K562 (cell line): Measurements from ENCODE around the gene HSPA1B. TPM values are rescaled to one million over a fixed set of nuclear protein-coding genes. Genes with fewer than 3 reads are reported as not detected.
A peak's percentile ranks its signal among the peaks of the same experiment; 100 is the strongest.

Experiments
- ATF1 ChIP-seq, 2 experiments: fragments of 450-650 bp in 1 of 2; IDR thresholded peaks; 2 replicates each; pipeline ENCODE4 v1.6.1; 2016; ENCODE audit warnings: missing compliant biosample characterization in 1 of 2, missing genetic modification characterization in 1 of 2
- CBX5 ChIP-seq: IDR thresholded peaks from 2 replicates; pipeline ENCODE4 v1.6.1; 2014; ENCODE audit warnings: low read depth, borderline replicate concordance
- EZH2 ChIP-seq: IDR thresholded peaks from 2 replicates; pipeline ENCODE4 v1.6.1; 2012; ENCODE audit warnings: low read depth, mild to moderate bottlenecking, inconsistent platforms, low read length, borderline replicate concordance
- FIP1L1 ChIP-seq: fragments of 200-400 bp; formaldehyde crosslinking; IDR thresholded peaks from 2 replicates; pipeline ENCODE4 v1.6.1; 2018; ENCODE audit warnings: mild to moderate bottlenecking, low read depth, low read length; ENCODE audit not compliant: poor library complexity, severe bottlenecking
- FOXK2 ChIP-seq, 2 experiments: fragments of 450-650 bp; IDR thresholded peaks in 1 of 2; conservative IDR thresholded peaks in 1 of 2; 2 replicates each; pipeline ENCODE4 v1.6.1; 2016; ENCODE audit warnings: low read depth in 2 of 2, mild to moderate bottlenecking in 1 of 2
- HDGF ChIP-seq: fragments of 450-650 bp; IDR thresholded peaks from 2 replicates; pipeline ENCODE4 v1.6.1; 2016
- HIVEP1 ChIP-seq: fragments of 250-450 bp; sonication (Bioruptor Pico); IDR thresholded peaks from 2 replicates; pipeline ENCODE4 v1.4.0; 2020; ENCODE audit warnings: mild to moderate bottlenecking
- NFATC3 ChIP-seq: fragments of 450-650 bp; IDR thresholded peaks from 2 replicates; pipeline ENCODE4 v1.6.1; 2017; ENCODE audit warnings: mild to moderate bottlenecking
- NR4A1 ChIP-seq, 2 experiments: fragments of 250-450 bp in 1 of 2; fragments of 450-650 bp in 1 of 2; sonication (Bioruptor Pico) in 1 of 2; IDR thresholded peaks; 2 replicates each; pipeline versions ENCODE4 v1.4.0 to v1.6.1; 2016 to 2020; ENCODE audit warnings: mild to moderate bottlenecking in 2 of 2, missing compliant biosample characterization in 1 of 2, missing genetic modification characterization in 1 of 2, moderate library complexity in 1 of 2
- POLR2H ChIP-seq: IDR thresholded peaks from 2 replicates; pipeline ENCODE4 v1.6.1; 2016; ENCODE audit warnings: missing genetic modification characterization, low read depth, mild to moderate bottlenecking, control low read depth, missing compliant biosample characterization, moderate library complexity
- PRMT5 ChIP-seq: sonication (generic); formaldehyde crosslinking; IDR thresholded peaks from 2 replicates; pipeline ENCODE4 v1.5.0; 2020; ENCODE audit warnings: missing genetic modification reagents
- PTRF ChIP-seq: fragments of 450-650 bp; IDR thresholded peaks from 2 replicates; pipeline ENCODE4 v1.6.1; 2016; ENCODE audit warnings: mild to moderate bottlenecking, missing genetic modification characterization, missing compliant biosample characterization
- RBBP5 ChIP-seq: fragments of 200-600 bp; sonication (generic); IDR thresholded peaks from 2 replicates; pipeline ENCODE4 v1.6.1; 2012; ENCODE audit warnings: borderline replicate concordance, mild to moderate bottlenecking, low read length, control low read depth, inconsistent platforms; ENCODE audit not compliant: insufficient read depth, poor library complexity, severe bottlenecking
- SIN3B ChIP-seq: fragments of 450-650 bp; IDR thresholded peaks from 2 replicates; pipeline ENCODE4 v1.6.1; 2017; ENCODE audit warnings: low read depth, mild to moderate bottlenecking, moderate library complexity
- SMAD4 ChIP-seq: fragments of 250-450 bp; sonication (Bioruptor Pico); conservative IDR thresholded peaks from 2 replicates; pipeline ENCODE4 v1.8.0; 2021; ENCODE audit warnings: inconsistent platforms, mild to moderate bottlenecking, moderate library complexity
- SMC3 ChIP-seq: conservative IDR thresholded peaks from 2 replicates; pipeline ENCODE4 v1.6.1; 2011; ENCODE audit warnings: low read depth, low read length, improper control_type of control experiment; ENCODE audit not compliant: insufficient read depth
- ZKSCAN8 ChIP-seq: fragments of 200-800 bp; sonication (Bioruptor generic); IDR thresholded peaks from 2 replicates; pipeline ENCODE4 v1.6.1; 2016; ENCODE audit warnings: missing genetic modification characterization, missing compliant biosample characterization
- ZNF140 ChIP-seq: fragments of 250-450 bp; sonication (Bioruptor Pico); IDR thresholded peaks from 2 replicates; pipeline ENCODE4 v1.8.0; 2021; ENCODE audit warnings: moderate library complexity, mild to moderate bottlenecking, inconsistent platforms
- ZNF282 ChIP-seq: sonication (generic); formaldehyde crosslinking; IDR thresholded peaks from 2 replicates; pipeline ENCODE4 v1.8.1; 2023; ENCODE audit warnings: missing genetic modification reagents
- ZNF586 ChIP-seq: fragments of 450-650 bp; formaldehyde crosslinking; conservative IDR thresholded peaks from 2 replicates; pipeline ENCODE4 v1.4.0; 2020; ENCODE audit warnings: mild to moderate bottlenecking, moderate library complexity
- ZNF699 ChIP-seq: fragments of 250-450 bp; sonication (Bioruptor Pico); IDR thresholded peaks from 2 replicates; pipeline ENCODE4 v1.8.0; 2021; ENCODE audit warnings: mild to moderate bottlenecking, moderate library complexity; ENCODE audit not compliant: insufficient replicate concordance
- polyA plus RNA-seq, 8 experiments: library from polyadenylated mRNA; depleted of rRNA in 4 of 8; stranded (reverse) in 5 of 8; unstranded in 3 of 8; fragments of >200 nt; fragmentation: Nextera tagmentation in 2 of 8; fragmentation: Illumina TruSeq in 1 of 8; extraction: Ambion mirVana in 2 of 8; extraction: Trizol in 1 of 8; gene quantifications; 2 replicates each; pipeline versions ENCODE4 v1.2.1 to v1.2.3, GENCODE V29; 2011 to 2014; ENCODE audit warnings: inconsistent platforms in 1 of 8, missing spikeins in 1 of 8
- total RNA-seq, 7 experiments: library from RNA; depleted of rRNA in 6 of 7; stranded (reverse); fragments of >200 nt in 6 of 7; fragmentation: Illumina TruSeq in 2 of 7; extraction: Trizol in 2 of 7; gene quantifications; 2 replicates each; pipeline versions ENCODE4 v1.2.1 to v1.2.3, GENCODE V29; 2011 to 2021; ENCODE audit warnings: low replicate concordance in 1 of 7
- TF ChIP-seq, protein P1 (sequence below): fragments of 250-450 bp; sonication (Bioruptor Pico); IDR thresholded peaks from 2 replicates; pipeline ENCODE4 v1.8.0; 2022; ENCODE audit warnings: moderate library complexity, mild to moderate bottlenecking, inconsistent platforms
- TF ChIP-seq, protein P2 (sequence below): fragments of 450-650 bp; IDR thresholded peaks from 2 replicates; pipeline ENCODE4 v1.6.1; 2018; ENCODE audit not compliant: partially characterized antibody
- TF ChIP-seq, protein P3 (sequence below): sonication (generic); formaldehyde crosslinking; IDR thresholded peaks from 2 replicates; pipeline ENCODE4 v1.9.0; 2022; ENCODE audit warnings: mild to moderate bottlenecking, missing genetic modification reagents

HSPA1B gene
- total and polyA plus RNA-seq, 9 of the 15 experiments (the other 6 are each of a cell fraction or from before 2014, with no cell fraction given), result 0.27 to 227 (median 51.2) TPM

- TF ChIP-seq NR4A1 (CRISPR knock-in tag; IDR thresholded peaks at IDR 0.05), result no peak
- no peak for TF ChIP-seq NR4A1 (tag; IDR thresholded peaks at IDR 0.05)
- TF ChIP-seq POLR2H (tag), result no peak
- TF ChIP-seq NFATC3, result no peak
- TF ChIP-seq, protein P1, sequence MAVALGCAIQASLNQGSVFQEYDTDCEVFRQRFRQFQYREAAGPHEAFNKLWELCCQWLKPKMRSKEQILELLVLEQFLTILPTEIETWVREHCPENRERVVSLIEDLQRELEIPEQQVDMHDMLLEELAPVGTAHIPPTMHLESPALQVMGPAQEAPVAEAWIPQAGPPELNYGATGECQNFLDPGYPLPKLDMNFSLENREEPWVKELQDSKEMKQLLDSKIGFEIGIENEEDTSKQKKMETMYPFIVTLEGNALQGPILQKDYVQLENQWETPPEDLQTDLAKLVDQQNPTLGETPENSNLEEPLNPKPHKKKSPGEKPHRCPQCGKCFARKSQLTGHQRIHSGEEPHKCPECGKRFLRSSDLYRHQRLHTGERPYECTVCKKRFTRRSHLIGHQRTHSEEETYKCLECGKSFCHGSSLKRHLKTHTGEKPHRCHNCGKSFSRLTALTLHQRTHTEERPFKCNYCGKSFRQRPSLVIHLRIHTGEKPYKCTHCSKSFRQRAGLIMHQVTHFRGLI (CRISPR knock-in tag), result no peak
- peak; percentile 39; the same call in 1 of the 2 replicates for TF ChIP-seq SMC3
- TF ChIP-seq, protein P2, sequence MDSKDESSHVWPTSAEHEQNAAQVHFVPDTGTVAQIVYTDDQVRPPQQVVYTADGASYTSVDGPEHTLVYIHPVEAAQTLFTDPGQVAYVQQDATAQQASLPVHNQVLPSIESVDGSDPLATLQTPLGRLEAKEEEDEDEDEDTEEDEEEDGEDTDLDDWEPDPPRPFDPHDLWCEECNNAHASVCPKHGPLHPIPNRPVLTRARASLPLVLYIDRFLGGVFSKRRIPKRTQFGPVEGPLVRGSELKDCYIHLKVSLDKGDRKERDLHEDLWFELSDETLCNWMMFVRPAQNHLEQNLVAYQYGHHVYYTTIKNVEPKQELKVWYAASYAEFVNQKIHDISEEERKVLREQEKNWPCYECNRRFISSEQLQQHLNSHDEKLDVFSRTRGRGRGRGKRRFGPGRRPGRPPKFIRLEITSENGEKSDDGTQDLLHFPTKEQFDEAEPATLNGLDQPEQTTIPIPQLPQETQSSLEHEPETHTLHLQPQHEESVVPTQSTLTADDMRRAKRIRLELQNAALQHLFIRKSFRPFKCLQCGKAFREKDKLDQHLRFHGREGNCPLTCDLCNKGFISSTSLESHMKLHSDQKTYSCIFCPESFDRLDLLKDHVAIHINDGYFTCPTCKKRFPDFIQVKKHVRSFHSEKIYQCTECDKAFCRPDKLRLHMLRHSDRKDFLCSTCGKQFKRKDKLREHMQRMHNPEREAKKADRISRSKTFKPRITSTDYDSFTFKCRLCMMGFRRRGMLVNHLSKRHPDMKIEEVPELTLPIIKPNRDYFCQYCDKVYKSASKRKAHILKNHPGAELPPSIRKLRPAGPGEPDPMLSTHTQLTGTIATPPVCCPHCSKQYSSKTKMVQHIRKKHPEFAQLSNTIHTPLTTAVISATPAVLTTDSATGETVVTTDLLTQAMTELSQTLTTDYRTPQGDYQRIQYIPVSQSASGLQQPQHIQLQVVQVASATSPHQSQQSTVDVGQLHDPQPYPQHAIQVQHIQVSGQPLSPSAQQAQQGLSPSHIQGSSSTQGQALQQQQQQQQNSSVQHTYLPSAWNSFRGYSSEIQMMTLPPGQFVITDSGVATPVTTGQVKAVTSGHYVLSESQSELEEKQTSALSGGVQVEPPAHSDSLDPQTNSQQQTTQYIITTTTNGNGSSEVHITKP, result no peak
- no peak for TF ChIP-seq ZNF140
- TF ChIP-seq ZNF699 (CRISPR knock-in tag), result no peak
- no peak for TF ChIP-seq ZNF282
- no peak for TF ChIP-seq PTRF (tag)
- no peak for TF ChIP-seq EZH2
- TF ChIP-seq FOXK2 (conservative IDR thresholded peaks at IDR 0.05 in 1 of 2, IDR thresholded peaks at IDR 0.05 in 1 of 2; ENCODE audit: low read depth in 2 of 2), result peak; percentile 63 to 78
- TF ChIP-seq HIVEP1, result no peak
- TF ChIP-seq ZNF586 (CRISPR knock-in tag), result no peak
- no peak for TF ChIP-seq ATF1 (CRISPR knock-in tag; IDR thresholded peaks at IDR 0.05)
- peak; percentile 53 for TF ChIP-seq ATF1 (tag; IDR thresholded peaks at IDR 0.05)
- TF ChIP-seq CBX5, result no peak
- peak; percentile 31; the same call in 1 of the 2 replicates for TF ChIP-seq SMAD4 (CRISPR knock-in tag)
- TF ChIP-seq, protein P3, sequence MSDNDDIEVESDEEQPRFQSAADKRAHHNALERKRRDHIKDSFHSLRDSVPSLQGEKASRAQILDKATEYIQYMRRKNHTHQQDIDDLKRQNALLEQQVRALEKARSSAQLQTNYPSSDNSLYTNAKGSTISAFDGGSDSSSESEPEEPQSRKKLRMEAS (CRISPR knock-in tag), result no peak
- TF ChIP-seq PRMT5 (CRISPR knock-in tag), result no peak
- peak; percentile 38; the same call in 1 of the 2 replicates for TF ChIP-seq HDGF
- no peak for TF ChIP-seq ZKSCAN8
- no peak for TF ChIP-seq SIN3B
- TF ChIP-seq FIP1L1, result no peak
- no peak for TF ChIP-seq RBBP5
Measured at GRCh38 chr6:31829633-31830283, 2.2 kb downstream of the HSPA1B start (continued).
